GM23338 (cell line): ENCODE data around the gene SLC9A1. TPM values are rescaled to one million over a fixed set of nuclear protein-coding genes. Genes with fewer than 3 reads are reported as not detected.
A peak's percentile ranks its signal among the peaks of the same experiment; 100 is the strongest.

ENCODE experiments used
- ATAC-seq: fragments of 200-7000 bp; cut with Tn5 transposase; 3 replicates; pipeline ENCODE4 v1.9.1; 2020
- DNase-seq: peaks from one replicate; pipeline ENCODE4 v3.0.0-alpha.2; 2015; ENCODE audit warnings: low spot score
- H2AFZ ChIP-seq: fragments of 200-600 bp; sonication (generic); 2 replicates; pipeline ENCODE4 v1.8.0; 2016; ENCODE audit warnings: antibody characterized with exemption, mild to moderate bottlenecking, moderate library complexity
- H3F3A ChIP-seq: fragments of 200-600 bp; sonication (generic); replicated peaks from 2 replicates; pipeline ENCODE4 v1.8.0; 2017; ENCODE audit warnings: antibody characterized with exemption, mixed run types, low read depth
- H3K27ac ChIP-seq: fragments of 200-600 bp; sonication (generic); 2 replicates; pipeline ENCODE4 v1.6.1; 2016; ENCODE audit warnings: low read depth
- H3K27me3 ChIP-seq: fragments of 200-600 bp; sonication (generic); 2 replicates; pipeline ENCODE4 v1.8.0; 2016; ENCODE audit warnings: mild to moderate bottlenecking, mixed run types, moderate library complexity; ENCODE audit not compliant: insufficient read depth
- H3K36me3 ChIP-seq: fragments of 200-600 bp; sonication (generic); 2 replicates; pipeline ENCODE4 v1.8.0; 2016; ENCODE audit warnings: mild to moderate bottlenecking; ENCODE audit not compliant: insufficient read depth
- H3K4me1 ChIP-seq: fragments of 200-600 bp; sonication (generic); 2 replicates; pipeline ENCODE4 v1.8.0; 2016; ENCODE audit warnings: mild to moderate bottlenecking, moderate library complexity; ENCODE audit not compliant: insufficient read depth
- H3K4me2 ChIP-seq: fragments of 200-600 bp; sonication (generic); 2 replicates; pipeline ENCODE4 v1.7.1; 2017; ENCODE audit warnings: mixed run types
- H3K4me3 ChIP-seq: fragments of 200-600 bp; sonication (generic); 2 replicates; pipeline ENCODE4 v1.6.1; 2016; ENCODE audit warnings: mixed run types
- H3K79me2 ChIP-seq: fragments of 200-600 bp; sonication (generic); replicated peaks from 2 replicates; pipeline ENCODE4 v1.8.0; 2017; ENCODE audit warnings: mild to moderate bottlenecking; ENCODE audit not compliant: insufficient read depth
- H3K9me2 ChIP-seq: fragments of 200-600 bp; sonication (generic); 2 replicates; pipeline ENCODE4 v1.8.0; 2017; ENCODE audit not compliant: insufficient read depth
- H4K20me1 ChIP-seq: fragments of 200-600 bp; sonication (generic); replicated peaks from 2 replicates; pipeline ENCODE4 v1.8.0; 2017; ENCODE audit warnings: mild to moderate bottlenecking; ENCODE audit not compliant: insufficient read depth
- H3K27ac Mint-ChIP-seq: 2 replicates; pipeline ENCODE4 v1.8.0; 2020; ENCODE audit warnings: inconsistent platforms, mild to moderate bottlenecking, moderate library complexity, mixed read lengths
- H3K27me3 Mint-ChIP-seq: 3 replicates; pipeline ENCODE4 v1.8.0; 2022; ENCODE audit warnings: low read depth, mild to moderate bottlenecking, moderate library complexity, mixed read lengths, inconsistent platforms; ENCODE audit not compliant: insufficient read depth, poor library complexity
- H3K36me3 Mint-ChIP-seq: 3 replicates; pipeline ENCODE4 v1.8.0; 2021; ENCODE audit warnings: low read depth, mild to moderate bottlenecking, inconsistent platforms, moderate library complexity, mixed read lengths
- H3K4me1 Mint-ChIP-seq: 3 replicates; pipeline ENCODE4 v1.8.0; 2020; ENCODE audit warnings: mild to moderate bottlenecking, inconsistent platforms, mixed read lengths
- H3K4me3 Mint-ChIP-seq: 3 replicates; pipeline ENCODE4 v1.8.0; 2021; ENCODE audit warnings: moderate library complexity, mild to moderate bottlenecking, inconsistent platforms, mixed read lengths
- H3K9me3 Mint-ChIP-seq: 3 replicates; pipeline ENCODE4 v1.8.0; 2020; ENCODE audit warnings: moderate library complexity, mild to moderate bottlenecking, inconsistent platforms, mixed read lengths
- JUNB ChIP-seq: IDR thresholded peaks from one replicate; pipeline ENCODE4 v1.6.1; 2016; ENCODE audit warnings: antibody characterized with exemption; ENCODE audit not compliant: unreplicated experiment
- POLR2AphosphoS5 ChIP-seq: IDR thresholded peaks from 2 replicates; pipeline ENCODE4 v1.6.1; 2016; ENCODE audit warnings: antibody characterized with exemption, low read depth
- ZNF114 ChIP-seq: fragments of 250-450 bp; sonication (Bioruptor Pico); IDR thresholded peaks from 2 replicates; pipeline ENCODE4 v1.5.0; 2020; ENCODE audit warnings: mild to moderate bottlenecking, moderate library complexity
- ZNF462 ChIP-seq: fragments of 250-450 bp; sonication (Bioruptor Pico); IDR thresholded peaks from 2 replicates; pipeline ENCODE4 v1.5.0; 2020; ENCODE audit warnings: mild to moderate bottlenecking, moderate library complexity
- polyA plus RNA-seq: library from polyadenylated mRNA; unstranded; fragments of >200 nt; fragmentation: Nextera tagmentation; extraction: Ambion mirVana; gene quantifications from 2 replicates; pipeline ENCODE4 v1.2.1, GENCODE V29; 2016
- total RNA-seq: library from RNA; depleted of rRNA; stranded (reverse); fragments of >200 nt; shearing (Covaris generic); gene quantifications from 2 replicates; pipeline ENCODE4 v1.2.3, GENCODE V29; 2014
- TF ChIP-seq, protein P1 (sequence below), 2 experiments: fragments of 200-600 bp in 1 of 2; sonication (generic) in 1 of 2; conservative IDR thresholded peaks; 2 replicates each; pipeline versions ENCODE4 v1.5.1 to v1.6.1; 2016 to 2017; ENCODE audit warnings: antibody characterized with exemption in 2 of 2, low read depth in 2 of 2, mild to moderate bottlenecking in 2 of 2, moderate library complexity in 1 of 2

The SLC9A1 gene
- total and polyA plus RNA-seq, 2 experiments from 2014 or later: 10.4 to 22.3 TPM

DNA sequence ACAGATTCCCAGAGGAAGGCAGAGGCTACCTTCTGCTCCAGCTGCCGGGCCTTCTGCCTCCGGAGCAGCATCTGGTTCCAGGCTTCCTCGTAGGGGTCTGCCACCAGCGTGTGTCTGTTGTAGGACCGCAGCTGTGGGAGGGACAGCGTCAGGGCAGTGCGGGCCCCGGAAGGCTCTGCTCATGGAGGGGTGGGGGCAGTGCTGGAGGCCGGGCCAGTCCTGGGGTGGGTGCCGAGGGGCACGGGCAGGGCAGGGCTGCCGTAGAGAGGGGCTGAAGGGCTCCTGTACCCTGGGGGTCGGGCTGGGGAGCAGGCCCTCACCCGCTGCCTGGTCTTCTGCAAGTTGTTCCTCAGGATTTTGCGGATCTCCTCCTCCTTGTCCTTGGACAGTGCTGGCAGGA lies 53.2 kb downstream of the SLC9A1 start (continued):
- no peak for TF ChIP-seq ZNF462
- no peak for TF ChIP-seq JUNB
- TF ChIP-seq, protein P1, sequence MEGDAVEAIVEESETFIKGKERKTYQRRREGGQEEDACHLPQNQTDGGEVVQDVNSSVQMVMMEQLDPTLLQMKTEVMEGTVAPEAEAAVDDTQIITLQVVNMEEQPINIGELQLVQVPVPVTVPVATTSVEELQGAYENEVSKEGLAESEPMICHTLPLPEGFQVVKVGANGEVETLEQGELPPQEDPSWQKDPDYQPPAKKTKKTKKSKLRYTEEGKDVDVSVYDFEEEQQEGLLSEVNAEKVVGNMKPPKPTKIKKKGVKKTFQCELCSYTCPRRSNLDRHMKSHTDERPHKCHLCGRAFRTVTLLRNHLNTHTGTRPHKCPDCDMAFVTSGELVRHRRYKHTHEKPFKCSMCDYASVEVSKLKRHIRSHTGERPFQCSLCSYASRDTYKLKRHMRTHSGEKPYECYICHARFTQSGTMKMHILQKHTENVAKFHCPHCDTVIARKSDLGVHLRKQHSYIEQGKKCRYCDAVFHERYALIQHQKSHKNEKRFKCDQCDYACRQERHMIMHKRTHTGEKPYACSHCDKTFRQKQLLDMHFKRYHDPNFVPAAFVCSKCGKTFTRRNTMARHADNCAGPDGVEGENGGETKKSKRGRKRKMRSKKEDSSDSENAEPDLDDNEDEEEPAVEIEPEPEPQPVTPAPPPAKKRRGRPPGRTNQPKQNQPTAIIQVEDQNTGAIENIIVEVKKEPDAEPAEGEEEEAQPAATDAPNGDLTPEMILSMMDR (conservative IDR thresholded peaks at IDR 0.05; ENCODE audit: low read depth in 2 of 2): no peak
- TF ChIP-seq ZNF114 (CRISPR knock-in tag): no peak

GRCh38 chr1:27101054-27101491 lies 53.9 kb downstream of the SLC9A1 start:
- no peaks in the 10 kb centered on the region for H3K9me2 ChIP-seq
- no peaks in the 10 kb centered on the region; the same call in 2 of the 3 replicates for H3K9me3 Mint-ChIP-seq
- 0 out of 2 replicates have a peak overlapping the region, but pooled peaks have one; percentile 32 for H3K27ac ChIP-seq
- no peaks in the 10 kb centered on the region for H3K36me3 ChIP-seq
- H3K4me1 ChIP-seq: peaks cover 18% of the 10 kb centered on the region
- H2AFZ ChIP-seq: no peak overlapping the region
- H3K27me3 ChIP-seq: no peaks in the 10 kb centered on the region
- ATAC-seq (no peak), DNase-seq (no peak)
- H3K27ac Mint-ChIP-seq: no peak overlapping the region
- peaks cover 3% of the 10 kb centered on the region; the same call in 2 of the 3 replicates for H3K36me3 Mint-ChIP-seq
- H3F3A ChIP-seq: no peaks in the 10 kb centered on the region
- no peak overlapping the region for H3K4me3 Mint-ChIP-seq
- peaks cover 30% of the 10 kb centered on the region for H3K4me1 Mint-ChIP-seq
- H3K4me2 ChIP-seq: no peak overlapping the region
- H3K27me3 Mint-ChIP-seq: peaks cover 9% of the 10 kb centered on the region
- no peaks in the 10 kb centered on the region for H3K79me2 ChIP-seq
- no peaks in the 10 kb centered on the region for H4K20me1 ChIP-seq
- no peak overlapping the region for H3K4me3 ChIP-seq
- no peak for TF ChIP-seq ZNF114 (CRISPR knock-in tag)
- TF ChIP-seq, protein P1 (conservative IDR thresholded peaks at IDR 0.05; ENCODE audit: low read depth in 2 of 2): no peak
- no peak for TF ChIP-seq POLR2AphosphoS5
